GM18505 (cell line): Measurements from ENCODE around the gene SSH3.

ENCODE experiments used
- ATAC-seq: cut with Tn5 transposase; IDR thresholded peaks from one replicate; pipeline ENCODE4 v1.9.1; 2021; ENCODE audit not compliant: unreplicated experiment
- POLR2A ChIP-seq: IDR thresholded peaks from 4 replicates; pipeline ENCODE4 v1.6.1; 2011; ENCODE audit warnings: borderline replicate concordance; ENCODE audit not compliant: insufficient read depth, insufficient read length; ENCODE audit errors: extremely low read depth

The SSH3 gene

DNA sequence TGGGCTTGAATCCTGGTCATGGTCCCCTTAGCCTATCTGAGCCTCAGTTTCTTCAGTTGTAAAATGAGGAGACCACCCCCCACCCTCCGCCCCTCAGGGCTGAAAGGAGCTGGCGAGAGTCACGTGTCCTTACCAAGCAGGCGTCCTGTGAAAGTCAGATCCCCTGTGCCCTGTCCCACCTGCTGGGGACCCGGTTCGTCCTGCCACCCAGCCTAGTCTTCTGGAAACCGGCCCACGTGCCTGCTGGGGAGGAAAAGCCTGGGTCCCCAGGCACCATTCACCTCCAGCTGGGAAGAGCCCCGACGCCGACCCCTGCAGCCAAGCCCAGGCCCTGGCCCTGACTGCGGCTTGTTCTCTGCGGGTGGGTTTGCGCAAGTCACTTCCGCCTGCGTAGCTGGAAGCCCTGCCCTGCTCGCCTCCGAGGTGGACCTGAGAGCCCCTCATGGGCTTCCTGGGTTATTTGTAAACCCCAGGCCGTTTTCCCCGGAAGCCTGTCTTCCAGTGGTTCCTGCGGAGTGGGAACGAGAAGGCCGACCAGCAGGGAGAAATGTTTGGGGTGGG is 679 bp upstream of the SSH3 start:
- no peak for ATAC-seq
- TF ChIP-seq POLR2A: no peak

DNA sequence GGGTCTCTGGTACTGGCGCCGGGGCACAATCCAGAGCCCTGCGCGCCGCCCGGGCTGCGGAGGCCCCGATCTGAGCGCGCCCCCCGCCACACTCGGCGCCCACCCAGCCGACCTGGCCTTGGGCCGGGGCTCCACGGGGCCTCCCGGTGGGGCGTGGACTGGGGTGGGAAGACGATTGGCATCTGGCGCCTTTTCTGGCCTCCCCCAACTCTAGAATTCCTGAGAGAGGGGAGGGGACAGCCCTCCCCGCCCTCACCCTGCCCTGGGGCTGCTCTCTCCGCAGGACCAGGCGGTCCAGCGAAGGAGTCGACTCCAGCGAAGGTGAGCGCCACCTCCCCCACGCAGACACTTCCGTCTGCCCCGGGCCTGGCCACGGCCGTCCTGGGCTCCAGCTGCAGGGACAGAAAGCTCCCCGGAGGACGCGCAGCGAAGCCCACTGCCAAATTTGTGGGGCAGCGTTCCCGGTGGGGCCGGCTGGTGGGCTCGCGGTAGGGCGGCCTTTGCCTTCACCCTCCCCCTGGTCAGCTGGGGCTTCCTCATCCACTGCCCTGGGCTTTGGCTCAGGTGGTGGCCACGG is 593 bp downstream of the SSH3 start:
- no peak for ATAC-seq
- TF ChIP-seq POLR2A: no peak

DNA sequence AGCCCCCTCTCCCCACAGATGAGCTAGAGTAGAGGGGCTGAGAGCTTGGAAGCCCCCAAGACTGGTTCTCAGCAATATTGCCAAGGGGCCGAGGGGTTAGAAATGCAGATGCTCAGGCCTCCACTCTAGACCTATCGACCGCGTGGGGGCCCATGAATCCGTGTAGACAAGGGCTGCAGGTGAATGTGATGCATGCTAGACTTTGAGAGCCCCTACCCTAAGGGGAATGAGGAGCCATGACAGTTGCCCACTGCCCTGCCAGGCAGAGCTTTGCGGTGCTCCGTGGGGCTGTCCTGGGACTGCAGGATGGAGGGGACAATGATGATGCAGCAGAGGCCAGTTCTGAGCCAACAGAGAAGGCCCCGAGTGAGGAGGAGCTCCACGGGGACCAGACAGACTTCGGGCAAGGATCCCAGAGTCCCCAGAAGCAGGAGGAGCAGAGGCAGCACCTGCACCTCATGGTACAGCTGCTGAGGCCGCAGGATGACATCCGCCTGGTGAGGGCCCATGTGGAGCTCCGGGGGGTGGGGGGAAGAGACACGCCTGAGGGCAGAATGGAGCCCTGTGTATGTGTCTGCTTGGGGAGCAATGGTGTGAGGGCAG is 1.3 kb downstream of the SSH3 start:
- no peak for ATAC-seq
- TF ChIP-seq POLR2A: no peak

DNA sequence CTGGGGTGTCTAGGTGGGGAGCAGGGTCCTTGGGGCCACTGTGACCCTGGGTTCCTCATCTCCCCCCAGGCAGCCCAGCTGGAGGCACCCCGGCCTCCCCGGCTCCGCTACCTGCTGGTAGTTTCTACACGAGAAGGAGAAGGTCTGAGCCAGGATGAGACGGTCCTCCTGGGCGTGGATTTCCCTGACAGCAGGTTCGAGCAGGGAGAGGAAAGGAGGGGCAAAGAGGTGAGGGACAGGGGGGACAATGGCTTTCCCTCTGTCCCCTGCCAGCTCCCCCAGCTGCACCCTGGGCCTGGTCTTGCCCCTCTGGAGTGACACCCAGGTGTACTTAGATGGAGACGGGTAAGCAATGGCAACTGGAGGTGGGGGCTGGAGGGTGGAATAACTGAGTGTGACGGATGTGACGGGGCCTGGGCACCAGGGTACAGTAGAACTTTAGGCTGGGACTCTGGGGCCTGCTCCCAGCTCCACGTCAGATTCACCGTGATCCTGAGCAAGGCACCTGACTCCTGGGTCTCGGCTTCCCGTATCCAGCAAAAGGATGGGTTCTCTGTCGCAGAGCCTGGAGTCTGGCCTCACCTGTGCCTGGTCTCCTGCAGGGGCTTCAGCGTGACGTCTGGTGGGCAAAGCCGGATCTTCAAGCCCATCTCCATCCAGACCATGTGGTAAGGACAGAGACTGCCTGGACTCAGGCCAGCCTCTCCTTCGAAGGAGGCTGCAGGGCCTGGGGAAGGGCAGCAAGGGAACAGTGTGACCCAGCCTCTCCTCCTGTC is 3.6 kb downstream of the SSH3 start:
- ATAC-seq: no peak
- no peak for TF ChIP-seq POLR2A

DNA sequence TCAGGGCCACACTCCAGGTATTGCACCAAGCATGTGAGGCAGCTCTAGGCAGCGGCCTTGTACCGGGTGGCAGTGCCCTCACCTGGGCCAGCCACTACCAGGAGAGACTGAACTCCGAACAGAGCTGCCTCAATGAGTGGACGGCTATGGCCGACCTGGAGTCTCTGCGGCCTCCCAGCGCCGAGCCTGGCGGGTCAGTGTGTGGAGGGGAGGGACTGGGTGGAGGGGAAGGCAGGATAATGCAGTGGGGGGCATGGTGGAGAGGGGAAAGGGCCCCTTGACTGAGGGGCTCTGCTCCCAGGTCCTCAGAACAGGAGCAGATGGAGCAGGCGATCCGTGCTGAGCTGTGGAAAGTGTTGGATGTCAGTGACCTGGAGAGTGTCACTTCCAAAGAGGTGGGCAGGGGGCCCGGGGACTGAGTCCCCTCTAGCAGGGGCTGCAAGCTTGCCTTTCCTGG is 4.2 kb downstream of the SSH3 start:
- no peak for ATAC-seq
- TF ChIP-seq POLR2A: no peak

DNA sequence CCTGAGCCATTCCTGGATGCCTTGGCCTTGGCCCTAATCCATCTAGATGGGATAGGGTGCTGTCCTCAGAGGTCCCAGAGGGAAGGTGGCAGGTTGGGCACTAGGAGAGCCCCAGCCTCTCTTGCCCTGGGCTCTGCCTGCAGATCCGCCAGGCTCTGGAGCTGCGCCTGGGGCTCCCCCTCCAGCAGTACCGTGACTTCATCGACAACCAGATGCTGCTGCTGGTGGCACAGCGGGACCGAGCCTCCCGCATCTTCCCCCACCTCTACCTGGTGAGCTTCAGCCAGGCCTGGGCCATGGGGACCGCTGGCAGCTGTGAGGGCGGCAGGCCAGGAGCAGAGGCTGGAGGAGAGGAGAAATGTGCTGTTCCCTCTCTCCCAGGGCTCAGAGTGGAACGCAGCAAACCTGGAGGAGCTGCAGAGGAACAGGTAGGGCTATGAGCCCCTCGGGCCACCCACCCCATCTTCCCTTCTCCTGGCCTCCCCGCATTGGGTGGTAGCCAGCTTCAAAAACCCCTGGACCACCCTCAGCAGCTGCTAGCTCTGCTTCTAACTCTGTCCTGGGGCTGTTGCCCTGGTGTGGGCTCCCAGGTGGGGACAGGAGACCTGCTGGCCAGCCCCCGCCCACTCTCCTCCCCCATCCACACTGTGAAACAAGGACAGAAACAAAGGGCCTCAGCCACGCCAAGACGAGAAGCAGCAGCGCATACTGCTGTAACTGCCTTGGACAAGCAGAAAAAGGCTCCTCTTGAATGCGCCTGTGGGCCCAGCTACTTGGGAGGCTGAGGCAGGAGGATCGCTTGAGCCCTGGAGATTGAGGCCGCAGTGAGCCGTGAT is 4.9 kb downstream of the SSH3 start:
- ATAC-seq: no peak
- no peak for TF ChIP-seq POLR2A

- no peak for ATAC-seq
- TF ChIP-seq POLR2A: no peak
Measured at GRCh38 chr11:67309166-67309565, 5.8 kb downstream of the SSH3 start.

DNA sequence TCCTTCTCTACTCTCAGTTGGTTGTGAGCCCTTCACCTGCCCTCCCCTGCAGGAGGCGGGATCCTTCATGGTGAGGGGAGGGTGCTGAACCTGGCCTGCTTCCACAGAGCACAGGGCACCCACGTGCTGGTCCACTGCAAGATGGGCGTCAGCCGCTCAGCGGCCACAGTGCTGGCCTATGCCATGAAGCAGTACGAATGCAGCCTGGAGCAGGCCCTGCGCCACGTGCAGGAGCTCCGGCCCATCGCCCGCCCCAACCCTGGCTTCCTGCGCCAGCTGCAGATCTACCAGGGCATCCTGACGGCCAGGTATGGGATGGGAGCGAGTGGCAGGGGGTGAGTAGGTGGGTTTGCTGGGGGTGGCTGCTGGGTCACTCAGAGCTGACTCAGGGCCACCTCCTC is 6.3 kb downstream of the SSH3 start:
- no peak for ATAC-seq
- TF ChIP-seq POLR2A: no peak

GRCh38 chr11:67310246-67311050 is 7.1 kb downstream of the SSH3 start:
- ATAC-seq: no peak
- TF ChIP-seq POLR2A: no peak

DNA sequence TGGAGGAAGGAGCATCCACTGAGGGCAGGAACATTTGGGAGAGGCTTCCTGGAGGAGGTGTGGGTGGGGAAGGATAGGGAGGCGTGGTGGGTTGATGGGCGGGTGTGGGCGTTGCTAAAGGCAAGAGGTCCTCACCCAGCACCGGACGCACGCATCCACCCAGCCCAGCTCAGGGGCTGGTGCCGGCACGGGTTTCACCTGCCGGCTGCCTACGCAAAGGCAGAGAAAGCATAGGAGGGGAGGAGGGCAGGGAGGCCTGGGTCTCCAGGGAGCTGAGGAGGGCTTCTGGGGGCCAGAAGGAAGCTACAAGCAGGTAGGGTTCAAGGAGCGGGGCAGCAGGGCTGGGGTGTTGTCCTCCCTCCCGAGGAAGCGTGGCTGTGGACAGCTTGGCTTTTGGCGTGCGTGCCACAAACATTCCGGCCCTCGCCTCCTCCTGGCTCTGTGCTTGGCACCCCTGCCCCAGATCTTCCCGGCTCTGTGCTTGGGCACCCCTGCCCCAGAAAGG is 7.8 kb downstream of the SSH3 start:
- ATAC-seq: no peak

DNA sequence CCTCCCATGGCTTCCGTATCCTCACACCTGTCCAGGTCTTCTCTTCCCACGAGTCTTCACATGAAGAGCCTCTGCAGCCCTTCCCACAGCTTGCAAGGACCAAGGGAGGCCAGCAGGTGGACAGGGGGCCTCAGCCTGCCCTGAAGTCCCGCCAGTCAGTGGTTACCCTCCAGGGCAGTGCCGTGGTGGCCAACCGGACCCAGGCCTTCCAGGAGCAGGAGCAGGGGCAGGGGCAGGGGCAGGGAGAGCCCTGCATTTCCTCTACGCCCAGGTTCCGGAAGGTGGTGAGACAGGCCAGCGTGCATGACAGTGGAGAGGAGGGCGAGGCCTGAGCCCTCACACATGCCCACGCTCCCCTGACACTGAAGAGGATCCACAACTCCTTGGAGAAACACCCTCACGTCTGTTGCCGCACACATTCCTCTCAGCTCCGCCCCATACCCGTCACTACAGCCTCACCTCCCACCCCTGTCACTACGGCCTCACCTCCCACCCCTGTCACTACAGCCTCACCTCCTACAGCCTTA is 8.3 kb downstream of the SSH3 start:
- TF ChIP-seq POLR2A: no peak
- ATAC-seq: no peak

More for the DNA sequence above, 7.8 kb downstream of the SSH3 start:
- no peak for TF ChIP-seq POLR2A
